Astrocyte of the hippocampus (primary cell): ENCODE measurements around the gene KIF26B.
A peak's percentile ranks its signal among the peaks of the same experiment; 100 is the strongest.
"Not testable (repeated sequence)": the region's sequence is repeated elsewhere in the genome, so short reads cannot be mapped to it uniquely, and the experiment has no call there.

Experiments used
- DNase-seq: peaks from one replicate; pipeline ENCODE4 v3.0.0; 2011; ENCODE audit warnings: low read depth, low spot score

The KIF26B gene

GRCh38 chr1:245154429-245155271, at the start of gene KIF26B:
Gene KIF26B (plus strand): TSS chr1:245154985. CDS start chr1:245155425, 440 bp downstream.
- DNase-seq = peak; percentile 83

GRCh38 chr1:245105042-245105441, 49.7 kb upstream of the KIF26B start:
- DNase-seq = no peak

GRCh38 chr1:245105815-245106410, 48.9 kb upstream of the KIF26B start:
- DNase-seq = no peak

- no peak for DNase-seq
These were observed 47.0 kb upstream of the KIF26B start for GRCh38 chr1:245107776-245108114.

GRCh38 chr1:245108246-245108645, 46.5 kb upstream of the KIF26B start:
- DNase-seq = no peak

- no peak for DNase-seq
These were observed 45.9 kb upstream of the KIF26B start for GRCh38 chr1:245108909-245109308.

GRCh38 chr1:245110406-245110805, 44.4 kb upstream of the KIF26B start:
- no peak for DNase-seq

- DNase-seq = no peak
These were observed 43.7 kb upstream of the KIF26B start for GRCh38 chr1:245111073-245111472.

- no peak for DNase-seq
These were observed 41.1 kb upstream of the KIF26B start for GRCh38 chr1:245113649-245114048.

GRCh38 chr1:245116131-245116530, 38.7 kb upstream of the KIF26B start:
- no peak for DNase-seq

GRCh38 chr1:245116751-245117150, 38.0 kb upstream of the KIF26B start:
- DNase-seq = no peak

- DNase-seq = no peak
These were observed 36.7 kb upstream of the KIF26B start for GRCh38 chr1:245118066-245118465.

GRCh38 chr1:245118806-245119205, 36.0 kb upstream of the KIF26B start:
- peak; percentile 16 for DNase-seq

- DNase-seq = no peak
These were observed 33.3 kb upstream of the KIF26B start for GRCh38 chr1:245121523-245121922.

- DNase-seq = no peak
These were observed 30.5 kb upstream of the KIF26B start for GRCh38 chr1:245124241-245124640.

- DNase-seq = no peak
These were observed 30.1 kb upstream of the KIF26B start for GRCh38 chr1:245124644-245125043.

GRCh38 chr1:245126530-245126929, 28.3 kb upstream of the KIF26B start:
- peak; percentile 28 for DNase-seq

GRCh38 chr1:245128381-245129101, 26.2 kb upstream of the KIF26B start:
- DNase-seq = no peak

- DNase-seq = peak; percentile 75
These were observed 25.2 kb upstream of the KIF26B start for GRCh38 chr1:245129319-245130240.

GRCh38 chr1:245130281-245131025, 24.3 kb upstream of the KIF26B start:
- not testable (repeated sequence) for DNase-seq

GRCh38 chr1:245131026-245131393, 23.8 kb upstream of the KIF26B start:
- DNase-seq = no peak
